HL-60 (cell line): ENCODE results near the gene ZNF468.
"Not testable (repeated sequence)": the region's sequence is repeated elsewhere in the genome, so short reads cannot be mapped to it uniquely, and the experiment has no call there.

ENCODE experiments used
- POLR2AphosphoS5 ChIP-seq: IDR thresholded peaks from 2 replicates; pipeline ENCODE4 v1.6.1; 2012; ENCODE audit warnings: low read depth
- SPI1 ChIP-seq: IDR thresholded peaks from 2 replicates; pipeline ENCODE4 v1.6.1; 2012; ENCODE audit warnings: low read depth, mild to moderate bottlenecking, borderline replicate concordance
- TF ChIP-seq, protein P1 (sequence below): IDR thresholded peaks from one replicate; pipeline ENCODE4 v1.5.1; 2011; ENCODE audit warnings: low read length, control low read depth, inconsistent platforms; ENCODE audit not compliant: insufficient read depth

- TF ChIP-seq SPI1, POLR2AphosphoS5: not testable (repeated sequence)
- TF ChIP-seq, protein P1, sequence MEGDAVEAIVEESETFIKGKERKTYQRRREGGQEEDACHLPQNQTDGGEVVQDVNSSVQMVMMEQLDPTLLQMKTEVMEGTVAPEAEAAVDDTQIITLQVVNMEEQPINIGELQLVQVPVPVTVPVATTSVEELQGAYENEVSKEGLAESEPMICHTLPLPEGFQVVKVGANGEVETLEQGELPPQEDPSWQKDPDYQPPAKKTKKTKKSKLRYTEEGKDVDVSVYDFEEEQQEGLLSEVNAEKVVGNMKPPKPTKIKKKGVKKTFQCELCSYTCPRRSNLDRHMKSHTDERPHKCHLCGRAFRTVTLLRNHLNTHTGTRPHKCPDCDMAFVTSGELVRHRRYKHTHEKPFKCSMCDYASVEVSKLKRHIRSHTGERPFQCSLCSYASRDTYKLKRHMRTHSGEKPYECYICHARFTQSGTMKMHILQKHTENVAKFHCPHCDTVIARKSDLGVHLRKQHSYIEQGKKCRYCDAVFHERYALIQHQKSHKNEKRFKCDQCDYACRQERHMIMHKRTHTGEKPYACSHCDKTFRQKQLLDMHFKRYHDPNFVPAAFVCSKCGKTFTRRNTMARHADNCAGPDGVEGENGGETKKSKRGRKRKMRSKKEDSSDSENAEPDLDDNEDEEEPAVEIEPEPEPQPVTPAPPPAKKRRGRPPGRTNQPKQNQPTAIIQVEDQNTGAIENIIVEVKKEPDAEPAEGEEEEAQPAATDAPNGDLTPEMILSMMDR, result not testable (repeated sequence)
Measured at GRCh38 chr19:52872996-52873395, 15.6 kb upstream of the ZNF468 start.
